ENCODE results near the gene OR51B6.
"Not testable (repeated sequence)": the region's sequence is repeated elsewhere in the genome, so short reads cannot be mapped to it uniquely, and the experiment has no call there.

Gene OR51B6

GRCh38 chr11:5351208-5351607, at the start of gene OR51B6:
Gene OR51B6, plus strand, starts transcription at chr11:5351508. Its CDS starts 0 bp downstream, at chr11:5351508.
- DNase-seq, result no peak

GRCh38 chr11:5301846-5302245, 49.5 kb upstream of the OR51B6 start, which contains the start of gene OR51B4:
Gene OR51B4, minus strand, starts transcription at chr11:5301946. Its CDS starts 0 bp downstream, at chr11:5301946.
- no peak for DNase-seq

GRCh38 chr11:5303626-5304025, 47.7 kb upstream of the OR51B6 start:
- no peak for DNase-seq

- no peak for DNase-seq
Observed at GRCh38 chr11:5304046-5304445, 47.3 kb upstream of the OR51B6 start.

GRCh38 chr11:5307256-5308019, 43.9 kb upstream of the OR51B6 start:
- DNase-seq, result no peak

- no peak for DNase-seq
Observed at GRCh38 chr11:5310423-5310822, 40.9 kb upstream of the OR51B6 start.

- not testable (repeated sequence) for DNase-seq
Observed at GRCh38 chr11:5313326-5314023, 37.8 kb upstream of the OR51B6 start.

- DNase-seq, result no peak
Observed at GRCh38 chr11:5317292-5317691, 34.0 kb upstream of the OR51B6 start.

- DNase-seq, result no peak
Observed at GRCh38 chr11:5324197-5324596, 27.1 kb upstream of the OR51B6 start, which contains the start of gene OR51B2. Gene OR51B2, minus strand, starts transcription at chr11:5324297. Its CDS starts 0 bp downstream, at chr11:5324297.

GRCh38 chr11:5335170-5335569, 16.1 kb upstream of the OR51B6 start:
- no peak for DNase-seq

GRCh38 chr11:5336331-5336730, 15.0 kb upstream of the OR51B6 start:
- no peak for DNase-seq

- DNase-seq, result not testable (repeated sequence)
Observed at GRCh38 chr11:5337253-5337652, 14.1 kb upstream of the OR51B6 start.

- no peak for DNase-seq
Observed at GRCh38 chr11:5339771-5340322, 11.5 kb upstream of the OR51B6 start.

GRCh38 chr11:5343474-5344335, 7.6 kb upstream of the OR51B6 start, which contains the start of gene OR51B5:
Gene OR51B5, minus strand, starts transcription at chr11:5343524. Its CDS starts 0 bp downstream, at chr11:5343524.
- no peak for DNase-seq

GRCh38 chr11:5345831-5346230, 5.5 kb upstream of the OR51B6 start:
- no peak for DNase-seq

- DNase-seq, result no peak
Observed at GRCh38 chr11:5348551-5349194, 2.6 kb upstream of the OR51B6 start.

- DNase-seq, result no peak
Observed at GRCh38 chr11:5349550-5349949, 1.8 kb upstream of the OR51B6 start.

GRCh38 chr11:5356031-5356430, 4.7 kb downstream of the OR51B6 start:
- DNase-seq, result not testable (repeated sequence)

- no peak for DNase-seq
Observed at GRCh38 chr11:5362017-5362625, 10.8 kb downstream of the OR51B6 start.

GRCh38 chr11:5363679-5364078, 12.4 kb downstream of the OR51B6 start:
- DNase-seq, result no peak

GRCh38 chr11:5364214-5364613, 12.9 kb downstream of the OR51B6 start:
- no peak for DNase-seq

GRCh38 chr11:5366365-5366764, 15.1 kb downstream of the OR51B6 start:
- DNase-seq, result not testable (repeated sequence)
